Measurements from ENCODE around the gene FAM83B.

DNA sequence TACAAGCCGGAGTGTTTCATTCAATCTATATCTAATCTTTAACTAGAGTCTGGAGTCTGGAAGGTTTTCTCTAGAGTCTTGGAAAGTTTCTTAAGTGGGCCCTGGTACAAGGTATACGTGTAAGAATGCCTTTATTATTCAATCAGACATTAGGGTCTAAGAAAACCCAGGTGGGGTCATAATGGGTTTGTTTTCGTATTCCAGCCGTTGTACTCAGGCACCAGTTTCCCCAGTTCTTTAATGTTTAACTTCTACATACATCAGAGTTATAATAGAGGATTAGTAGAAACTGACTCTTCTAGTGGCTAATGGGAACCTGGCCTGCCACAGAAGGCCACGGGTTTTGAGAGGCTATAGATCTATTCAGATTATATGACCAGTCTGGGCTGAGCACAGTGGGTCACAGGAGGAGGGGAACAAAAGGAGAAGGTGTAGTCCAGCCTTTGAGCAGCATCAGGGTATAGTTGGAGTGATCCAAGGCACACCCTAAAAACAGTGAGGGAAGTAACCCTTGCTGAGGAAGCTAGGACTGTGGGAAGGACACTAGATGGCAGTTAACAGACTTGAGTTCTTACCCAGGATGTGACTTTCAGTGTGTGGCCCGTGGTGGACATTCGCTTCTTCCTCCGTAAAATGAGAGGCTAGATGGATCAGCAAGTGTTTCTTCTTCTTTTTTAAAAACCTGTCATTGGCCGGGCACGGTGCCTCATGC lies 15.5 kb downstream of the FAM83B start:
- TF ChIP-seq, protein P1, sequence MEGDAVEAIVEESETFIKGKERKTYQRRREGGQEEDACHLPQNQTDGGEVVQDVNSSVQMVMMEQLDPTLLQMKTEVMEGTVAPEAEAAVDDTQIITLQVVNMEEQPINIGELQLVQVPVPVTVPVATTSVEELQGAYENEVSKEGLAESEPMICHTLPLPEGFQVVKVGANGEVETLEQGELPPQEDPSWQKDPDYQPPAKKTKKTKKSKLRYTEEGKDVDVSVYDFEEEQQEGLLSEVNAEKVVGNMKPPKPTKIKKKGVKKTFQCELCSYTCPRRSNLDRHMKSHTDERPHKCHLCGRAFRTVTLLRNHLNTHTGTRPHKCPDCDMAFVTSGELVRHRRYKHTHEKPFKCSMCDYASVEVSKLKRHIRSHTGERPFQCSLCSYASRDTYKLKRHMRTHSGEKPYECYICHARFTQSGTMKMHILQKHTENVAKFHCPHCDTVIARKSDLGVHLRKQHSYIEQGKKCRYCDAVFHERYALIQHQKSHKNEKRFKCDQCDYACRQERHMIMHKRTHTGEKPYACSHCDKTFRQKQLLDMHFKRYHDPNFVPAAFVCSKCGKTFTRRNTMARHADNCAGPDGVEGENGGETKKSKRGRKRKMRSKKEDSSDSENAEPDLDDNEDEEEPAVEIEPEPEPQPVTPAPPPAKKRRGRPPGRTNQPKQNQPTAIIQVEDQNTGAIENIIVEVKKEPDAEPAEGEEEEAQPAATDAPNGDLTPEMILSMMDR (IDR thresholded peaks at IDR 0.05; ENCODE audit: low read depth, low read length): no peak
- TF ChIP-seq POLR2A (IDR thresholded peaks at IDR 0.05; ENCODE audit: extremely low read depth, insufficient read length): no peak
- TF ChIP-seq MYC (IDR thresholded peaks at IDR 0.05; ENCODE audit: low read depth, low read length): no peak
- TF ChIP-seq, protein P2, sequence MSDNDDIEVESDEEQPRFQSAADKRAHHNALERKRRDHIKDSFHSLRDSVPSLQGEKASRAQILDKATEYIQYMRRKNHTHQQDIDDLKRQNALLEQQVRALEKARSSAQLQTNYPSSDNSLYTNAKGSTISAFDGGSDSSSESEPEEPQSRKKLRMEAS (IDR thresholded peaks at IDR 0.05; ENCODE audit: low read depth, low read length): no peak

All from NB4 (cell line).